ENCODE results near the gene RNLS. TPM values are rescaled to one million over a fixed set of nuclear protein-coding genes. Genes with fewer than 3 reads are reported as not detected.

RNLS gene
- total RNA-seq, 1 experiment from 2014 or later, result 8.7 TPM

DNA sequence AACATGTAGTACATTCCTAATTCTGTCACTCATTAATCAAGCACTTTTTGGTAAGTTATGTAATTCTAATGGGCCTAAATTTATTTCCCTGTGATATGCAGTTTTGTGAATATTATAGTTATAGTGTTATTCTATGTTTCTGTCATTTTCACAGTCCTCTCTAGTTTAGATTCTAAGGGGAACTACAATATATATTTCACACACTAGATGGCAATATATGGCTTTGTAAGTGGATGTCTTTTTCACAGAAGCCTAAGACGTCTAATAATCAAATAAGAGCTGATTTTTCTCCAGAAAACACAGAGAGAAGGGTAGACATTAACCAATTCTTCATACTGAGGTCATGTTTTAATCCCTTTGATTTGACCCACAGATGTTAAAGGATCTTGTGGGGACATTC is 18.0 kb downstream of the RNLS start:
- DNase-seq (ENCODE audit: low spot score) (no peak), ATAC-seq (peak; percentile 43; the same call in 1 of the 2 replicates)
- ChIA-PET CTCF (interaction anchor here (0.6 to 1.7 kb wide), 10 partner anchors 9 to 1522 kb away, joined by 3 to 18 read pairs (median 3); partner anchors contain the start of genes FAS and RNLS), POLR2A (no interaction called here)
- Mint-ChIP-seq H3K9me3 (peaks cover 4% of the 10 kb centered on the region), H3K27me3 (ENCODE audit: low read depth) (no peaks in the 10 kb centered on the region; the same call in 1 of the 2 replicates), H3K4me1 (no peaks in the 10 kb centered on the region), H3K27ac (no peak overlapping the region), H3K36me3 (no peaks in the 10 kb centered on the region), H3K4me3 (no peak overlapping the region)
- TF ChIP-seq, protein P1, sequence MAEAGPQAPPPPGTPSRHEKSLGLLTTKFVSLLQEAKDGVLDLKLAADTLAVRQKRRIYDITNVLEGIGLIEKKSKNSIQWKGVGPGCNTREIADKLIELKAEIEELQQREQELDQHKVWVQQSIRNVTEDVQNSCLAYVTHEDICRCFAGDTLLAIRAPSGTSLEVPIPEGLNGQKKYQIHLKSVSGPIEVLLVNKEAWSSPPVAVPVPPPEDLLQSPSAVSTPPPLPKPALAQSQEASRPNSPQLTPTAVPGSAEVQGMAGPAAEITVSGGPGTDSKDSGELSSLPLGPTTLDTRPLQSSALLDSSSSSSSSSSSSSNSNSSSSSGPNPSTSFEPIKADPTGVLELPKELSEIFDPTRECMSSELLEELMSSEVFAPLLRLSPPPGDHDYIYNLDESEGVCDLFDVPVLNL (CRISPR knock-in tag; IDR thresholded peaks at IDR 0.05; ENCODE audit: borderline replicate concordance, low read depth), result no peak
- TF ChIP-seq CBFB (CRISPR knock-in tag; IDR thresholded peaks at IDR 0.05; ENCODE audit: low read depth), result no peak
- TF ChIP-seq GABPB1 (CRISPR knock-in tag; IDR thresholded peaks at IDR 0.05), result no peak
- TF ChIP-seq ETV6 (CRISPR knock-in tag; IDR thresholded peaks at IDR 0.05), result no peak
- no peak for TF ChIP-seq RELA (CRISPR knock-in tag; IDR thresholded peaks at IDR 0.05; ENCODE audit: borderline replicate concordance)
- TF ChIP-seq, protein P2, sequence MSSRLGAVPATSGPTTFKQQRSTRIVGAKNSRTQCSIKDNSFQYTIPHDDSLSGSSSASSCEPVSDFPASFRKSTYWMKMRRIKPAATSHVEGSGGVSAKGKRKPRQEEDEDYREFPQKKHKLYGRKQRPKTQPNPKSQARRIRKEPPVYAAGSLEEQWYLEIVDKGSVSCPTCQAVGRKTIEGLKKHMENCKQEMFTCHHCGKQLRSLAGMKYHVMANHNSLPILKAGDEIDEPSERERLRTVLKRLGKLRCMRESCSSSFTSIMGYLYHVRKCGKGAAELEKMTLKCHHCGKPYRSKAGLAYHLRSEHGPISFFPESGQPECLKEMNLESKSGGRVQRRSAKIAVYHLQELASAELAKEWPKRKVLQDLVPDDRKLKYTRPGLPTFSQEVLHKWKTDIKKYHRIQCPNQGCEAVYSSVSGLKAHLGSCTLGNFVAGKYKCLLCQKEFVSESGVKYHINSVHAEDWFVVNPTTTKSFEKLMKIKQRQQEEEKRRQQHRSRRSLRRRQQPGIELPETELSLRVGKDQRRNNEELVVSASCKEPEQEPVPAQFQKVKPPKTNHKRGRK (CRISPR knock-in tag; IDR thresholded peaks at IDR 0.05; ENCODE audit: borderline replicate concordance), result no peak
- TF ChIP-seq ZNF263 (CRISPR knock-in tag; IDR thresholded peaks at IDR 0.05; ENCODE audit: low read depth), result no peak

DNA sequence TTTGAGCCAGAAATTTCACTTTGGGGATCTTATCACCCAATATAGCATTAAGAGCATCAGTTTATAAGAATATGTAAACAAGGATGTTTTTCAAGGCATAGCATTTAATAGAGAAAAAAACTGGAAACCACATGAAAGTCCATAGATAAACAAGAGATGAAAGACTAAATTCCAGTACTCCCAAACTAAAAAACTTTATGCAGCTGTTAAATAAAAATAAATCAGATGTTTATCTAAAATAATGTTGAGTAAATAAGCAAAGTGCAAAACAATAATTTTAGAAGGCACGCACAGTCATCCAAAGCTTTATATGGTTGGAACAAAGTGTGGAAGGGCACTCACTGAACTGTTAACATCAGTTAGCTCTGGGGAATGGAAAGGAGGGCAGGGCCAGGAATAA is 21.0 kb downstream of the RNLS start:
- POLR2A ChIA-PET, result no interaction called here
- ATAC-seq, result no peak
- no peak for DNase-seq (ENCODE audit: low spot score)
- no peak overlapping the region for H3K4me3 Mint-ChIP-seq
- TF ChIP-seq RORB (CRISPR knock-in tag; IDR thresholded peaks at IDR 0.05) (no peak), MYBL2 (CRISPR knock-in tag; IDR thresholded peaks at IDR 0.05) (no peak), NR1H2 (CRISPR knock-in tag; IDR thresholded peaks at IDR 0.05) (no peak), NFYB (CRISPR knock-in tag; conservative IDR thresholded peaks at IDR 0.05; ENCODE audit: low read depth) (no peak), NR3C1 (CRISPR knock-in tag; conservative IDR thresholded peaks at IDR 0.05; ENCODE audit: low read depth) (no peak), RELA (CRISPR knock-in tag; IDR thresholded peaks at IDR 0.05; ENCODE audit: borderline replicate concordance) (no peak), FOXJ3 (CRISPR knock-in tag; IDR thresholded peaks at IDR 0.05; ENCODE audit: borderline replicate concordance) (no peak), SP1 (CRISPR knock-in tag; conservative IDR thresholded peaks at IDR 0.05) (no peak), HMGA2 (CRISPR knock-in tag; IDR thresholded peaks at IDR 0.05) (no peak), SOX15 (CRISPR knock-in tag; IDR thresholded peaks at IDR 0.05) (no peak), TP53 (CRISPR knock-in tag; IDR thresholded peaks at IDR 0.05) (no peak), GRHL2 (CRISPR knock-in tag; IDR thresholded peaks at IDR 0.05; ENCODE audit: insufficient replicate concordance, severe bottlenecking) (no peak)
- TF ChIP-seq, protein P1 (CRISPR knock-in tag; IDR thresholded peaks at IDR 0.05; ENCODE audit: borderline replicate concordance, low read depth), result no peak
- TF ChIP-seq, protein P3, sequence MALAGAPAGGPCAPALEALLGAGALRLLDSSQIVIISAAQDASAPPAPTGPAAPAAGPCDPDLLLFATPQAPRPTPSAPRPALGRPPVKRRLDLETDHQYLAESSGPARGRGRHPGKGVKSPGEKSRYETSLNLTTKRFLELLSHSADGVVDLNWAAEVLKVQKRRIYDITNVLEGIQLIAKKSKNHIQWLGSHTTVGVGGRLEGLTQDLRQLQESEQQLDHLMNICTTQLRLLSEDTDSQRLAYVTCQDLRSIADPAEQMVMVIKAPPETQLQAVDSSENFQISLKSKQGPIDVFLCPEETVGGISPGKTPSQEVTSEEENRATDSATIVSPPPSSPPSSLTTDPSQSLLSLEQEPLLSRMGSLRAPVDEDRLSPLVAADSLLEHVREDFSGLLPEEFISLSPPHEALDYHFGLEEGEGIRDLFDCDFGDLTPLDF (CRISPR knock-in tag; IDR thresholded peaks at IDR 0.05), result no peak
- TF ChIP-seq, protein P4, sequence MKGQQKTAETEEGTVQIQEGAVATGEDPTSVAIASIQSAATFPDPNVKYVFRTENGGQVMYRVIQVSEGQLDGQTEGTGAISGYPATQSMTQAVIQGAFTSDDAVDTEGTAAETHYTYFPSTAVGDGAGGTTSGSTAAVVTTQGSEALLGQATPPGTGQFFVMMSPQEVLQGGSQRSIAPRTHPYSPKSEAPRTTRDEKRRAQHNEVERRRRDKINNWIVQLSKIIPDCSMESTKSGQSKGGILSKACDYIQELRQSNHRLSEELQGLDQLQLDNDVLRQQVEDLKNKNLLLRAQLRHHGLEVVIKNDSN (CRISPR knock-in tag; IDR thresholded peaks at IDR 0.05), result no peak
- TF ChIP-seq, protein P5, sequence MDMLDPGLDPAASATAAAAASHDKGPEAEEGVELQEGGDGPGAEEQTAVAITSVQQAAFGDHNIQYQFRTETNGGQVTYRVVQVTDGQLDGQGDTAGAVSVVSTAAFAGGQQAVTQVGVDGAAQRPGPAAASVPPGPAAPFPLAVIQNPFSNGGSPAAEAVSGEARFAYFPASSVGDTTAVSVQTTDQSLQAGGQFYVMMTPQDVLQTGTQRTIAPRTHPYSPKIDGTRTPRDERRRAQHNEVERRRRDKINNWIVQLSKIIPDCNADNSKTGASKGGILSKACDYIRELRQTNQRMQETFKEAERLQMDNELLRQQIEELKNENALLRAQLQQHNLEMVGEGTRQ (CRISPR knock-in tag; IDR thresholded peaks at IDR 0.05), result no peak
- TF ChIP-seq, protein P6, sequence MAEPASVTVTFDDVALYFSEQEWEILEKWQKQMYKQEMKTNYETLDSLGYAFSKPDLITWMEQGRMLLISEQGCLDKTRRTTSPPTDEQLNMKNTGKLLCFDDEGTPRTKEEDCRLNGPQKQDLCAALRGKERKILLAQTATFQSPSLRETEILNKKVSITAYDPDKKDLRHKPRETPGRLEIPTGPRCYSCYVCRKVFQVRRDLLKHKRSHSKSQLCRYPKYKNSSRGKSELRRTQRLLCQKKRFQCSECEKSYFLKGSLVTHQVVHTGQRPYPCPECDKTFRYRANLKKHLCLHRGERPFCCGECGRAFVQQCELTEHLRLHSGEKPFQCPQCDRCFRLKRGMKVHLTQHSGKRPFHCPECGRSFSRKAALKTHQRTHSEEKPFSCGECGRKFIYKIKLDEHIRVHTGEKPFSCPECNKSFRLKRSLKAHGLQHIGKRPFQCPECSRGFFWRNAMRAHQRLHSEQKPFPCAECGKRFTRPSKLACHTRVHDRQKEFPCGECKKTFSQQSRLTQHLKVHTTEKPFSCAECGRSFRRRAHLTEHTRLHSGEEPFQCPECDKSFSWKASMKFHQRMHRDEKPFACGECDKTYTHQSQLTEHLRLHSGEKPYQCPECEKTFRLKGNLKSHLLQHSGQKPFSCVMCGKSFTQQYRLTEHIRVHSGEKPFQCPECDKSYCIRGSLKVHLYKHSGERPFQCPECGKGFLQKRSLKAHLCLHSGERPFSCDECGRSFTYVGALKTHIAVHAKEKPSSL (CRISPR knock-in tag; conservative IDR thresholded peaks at IDR 0.05), result no peak
- CTCF ChIA-PET, result interaction anchor here (1.7 kb wide), 1 partner anchor 166 kb away, joined by 4 read pairs; no protein-coding TSS in a partner anchor
- H3K27me3 Mint-ChIP-seq (ENCODE audit: low read depth), result no peaks in the 10 kb centered on the region; the same call in 1 of the 2 replicates
- peaks cover 4% of the 10 kb centered on the region for H3K9me3 Mint-ChIP-seq
- no peaks in the 10 kb centered on the region for H3K4me1 Mint-ChIP-seq
- no peak overlapping the region for H3K27ac Mint-ChIP-seq
- H3K36me3 Mint-ChIP-seq, result no peaks in the 10 kb centered on the region

All from WTC11 (cell line).